HepG2 (cell line): ENCODE results near the gene HNRNPR. TPM values are rescaled to one million over a fixed set of nuclear protein-coding genes. Genes with fewer than 3 reads are reported as not detected.

ENCODE experiments used
- HNRNPL ChIP-seq: fragments of 200-400 bp; formaldehyde crosslinking; IDR thresholded peaks from 2 replicates; pipeline ENCODE4 v1.6.1; 2017; ENCODE audit warnings: mild to moderate bottlenecking, low read depth, low read length
- HNRNPUL1 ChIP-seq: fragments of 200-400 bp; formaldehyde crosslinking; IDR thresholded peaks from 2 replicates; pipeline ENCODE4 v1.6.1; 2017; ENCODE audit warnings: low read depth, mild to moderate bottlenecking, low read length, moderate library complexity
- KAT8 ChIP-seq: IDR thresholded peaks from 2 replicates; pipeline ENCODE4 v1.6.1; 2016; ENCODE audit warnings: missing genetic modification reagents, missing compliant biosample characterization
- MEIS2 ChIP-seq: sonication (generic); formaldehyde crosslinking; IDR thresholded peaks from 2 replicates; pipeline ENCODE4 v1.9.0; 2021; ENCODE audit warnings: mild to moderate bottlenecking, missing genetic modification reagents
- MLLT10 ChIP-seq: sonication (generic); formaldehyde crosslinking; IDR thresholded peaks from 2 replicates; pipeline ENCODE4 v1.4.0; 2020; ENCODE audit warnings: missing genetic modification reagents
- POLR2AphosphoS2 ChIP-seq: IDR thresholded peaks from 2 replicates; pipeline ENCODE4 v1.6.1; 2011; ENCODE audit warnings: low read depth, low read length, improper control_type of control experiment
- POLR2G ChIP-seq: fragments of 200-400 bp; formaldehyde crosslinking; IDR thresholded peaks from 2 replicates; pipeline ENCODE4 v1.6.1; 2018; ENCODE audit warnings: mild to moderate bottlenecking, low read depth, low read length, moderate library complexity
- SAP130 ChIP-seq: IDR thresholded peaks from 2 replicates; pipeline ENCODE4 v1.6.1; 2016; ENCODE audit warnings: low read depth
- TFDP2 ChIP-seq: sonication (generic); formaldehyde crosslinking; IDR thresholded peaks from 2 replicates; pipeline ENCODE4 v1.4.0; 2020; ENCODE audit warnings: missing genetic modification reagents
- ZHX2 ChIP-seq, 2 experiments: sonication (generic) in 1 of 2; formaldehyde crosslinking in 1 of 2; IDR thresholded peaks; 2 replicates each; pipeline versions ENCODE4 v1.6.1 to v1.9.0; 2014 to 2022; ENCODE audit warnings: antibody characterized with exemption in 1 of 2, borderline replicate concordance in 1 of 2, inconsistent platforms in 1 of 2, low read depth in 1 of 2, missing genetic modification reagents in 1 of 2
- polyA plus RNA-seq, 8 experiments: library from polyadenylated mRNA; depleted of rRNA in 3 of 8; stranded (reverse) in 7 of 8; unstranded in 1 of 8; fragments of >200 nt; fragmentation: Illumina TruSeq in 4 of 8; extraction: Trizol in 4 of 8; gene quantifications; 2 replicates each; pipeline versions ENCODE4 v1.2.1 to v1.2.3, GENCODE V29; 2011 to 2016; ENCODE audit warnings: low read depth in 4 of 8, missing spikeins in 1 of 8, mixed read lengths in 1 of 8; ENCODE audit not compliant: insufficient read depth in 1 of 8
- total RNA-seq, 5 experiments: library from RNA; depleted of rRNA; stranded (reverse); fragments of >200 nt; fragmentation: Illumina TruSeq; extraction: Trizol; gene quantifications; 2 replicates each; pipeline ENCODE4 v1.2.3, GENCODE V29; 2016; ENCODE audit warnings: low read depth in 1 of 5
- TF ChIP-seq, protein P1 (sequence below), 2 experiments: sonication (generic) in 1 of 2; formaldehyde crosslinking in 1 of 2; IDR thresholded peaks; 2 replicates each; pipeline versions ENCODE4 v1.5.1 to v1.6.1; 2011 to 2020; ENCODE audit warnings: borderline replicate concordance in 1 of 2, low read depth in 1 of 2, low read length in 1 of 2, mild to moderate bottlenecking in 1 of 2, missing genetic modification reagents in 1 of 2, moderate library complexity in 1 of 2
- TF ChIP-seq, protein P2 (sequence below): sonication (generic); formaldehyde crosslinking; IDR thresholded peaks from 2 replicates; pipeline ENCODE4 v1.4.0; 2020; ENCODE audit warnings: missing genetic modification reagents
- TF ChIP-seq, protein P3 (sequence below): sonication (generic); formaldehyde crosslinking; IDR thresholded peaks from 2 replicates; pipeline ENCODE4 v1.5.0; 2020; ENCODE audit warnings: mild to moderate bottlenecking, missing genetic modification reagents

HNRNPR gene
- total and polyA plus RNA-seq, 2 of the 13 experiments (the other 11 are each of a cell fraction or from before 2014, with no cell fraction given), result 133 to 216 TPM

- TF ChIP-seq ZHX2 (IDR thresholded peaks at IDR 0.05; ENCODE audit: low read depth) (no peak), ZHX2 (CRISPR knock-in tag; IDR thresholded peaks at IDR 0.05; ENCODE audit: borderline replicate concordance) (no peak), MEIS2 (peak; percentile 75; the same call in 1 of the 2 replicates), HNRNPUL1 (no peak), SAP130 (CRISPR knock-in tag) (peak; percentile 89), POLR2G (peak; percentile 66), TFDP2 (CRISPR knock-in tag) (peak; percentile 77; the same call in 1 of the 2 replicates), KAT8 (CRISPR knock-in tag) (peak; percentile 62; the same call in 1 of the 2 replicates), HNRNPL (peak; percentile 68; the same call in 1 of the 2 replicates), POLR2AphosphoS2 (no peak), MLLT10 (CRISPR knock-in tag) (no peak)
- TF ChIP-seq, protein P1, sequence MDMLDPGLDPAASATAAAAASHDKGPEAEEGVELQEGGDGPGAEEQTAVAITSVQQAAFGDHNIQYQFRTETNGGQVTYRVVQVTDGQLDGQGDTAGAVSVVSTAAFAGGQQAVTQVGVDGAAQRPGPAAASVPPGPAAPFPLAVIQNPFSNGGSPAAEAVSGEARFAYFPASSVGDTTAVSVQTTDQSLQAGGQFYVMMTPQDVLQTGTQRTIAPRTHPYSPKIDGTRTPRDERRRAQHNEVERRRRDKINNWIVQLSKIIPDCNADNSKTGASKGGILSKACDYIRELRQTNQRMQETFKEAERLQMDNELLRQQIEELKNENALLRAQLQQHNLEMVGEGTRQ (IDR thresholded peaks at IDR 0.05; ENCODE audit: low read depth, low read length), result no peak
- TF ChIP-seq, protein P1 (CRISPR knock-in tag; IDR thresholded peaks at IDR 0.05; ENCODE audit: borderline replicate concordance), result no peak
- TF ChIP-seq, protein P2, sequence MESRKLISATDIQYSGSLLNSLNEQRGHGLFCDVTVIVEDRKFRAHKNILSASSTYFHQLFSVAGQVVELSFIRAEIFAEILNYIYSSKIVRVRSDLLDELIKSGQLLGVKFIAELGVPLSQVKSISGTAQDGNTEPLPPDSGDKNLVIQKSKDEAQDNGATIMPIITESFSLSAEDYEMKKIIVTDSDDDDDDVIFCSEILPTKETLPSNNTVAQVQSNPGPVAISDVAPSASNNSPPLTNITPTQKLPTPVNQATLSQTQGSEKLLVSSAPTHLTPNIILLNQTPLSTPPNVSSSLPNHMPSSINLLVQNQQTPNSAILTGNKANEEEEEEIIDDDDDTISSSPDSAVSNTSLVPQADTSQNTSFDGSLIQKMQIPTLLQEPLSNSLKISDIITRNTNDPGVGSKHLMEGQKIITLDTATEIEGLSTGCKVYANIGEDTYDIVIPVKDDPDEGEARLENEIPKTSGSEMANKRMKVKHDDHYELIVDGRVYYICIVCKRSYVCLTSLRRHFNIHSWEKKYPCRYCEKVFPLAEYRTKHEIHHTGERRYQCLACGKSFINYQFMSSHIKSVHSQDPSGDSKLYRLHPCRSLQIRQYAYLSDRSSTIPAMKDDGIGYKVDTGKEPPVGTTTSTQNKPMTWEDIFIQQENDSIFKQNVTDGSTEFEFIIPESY (CRISPR knock-in tag), result 0 out of 2 replicates have a peak, but pooled peaks have one; percentile 7
- TF ChIP-seq, protein P3, sequence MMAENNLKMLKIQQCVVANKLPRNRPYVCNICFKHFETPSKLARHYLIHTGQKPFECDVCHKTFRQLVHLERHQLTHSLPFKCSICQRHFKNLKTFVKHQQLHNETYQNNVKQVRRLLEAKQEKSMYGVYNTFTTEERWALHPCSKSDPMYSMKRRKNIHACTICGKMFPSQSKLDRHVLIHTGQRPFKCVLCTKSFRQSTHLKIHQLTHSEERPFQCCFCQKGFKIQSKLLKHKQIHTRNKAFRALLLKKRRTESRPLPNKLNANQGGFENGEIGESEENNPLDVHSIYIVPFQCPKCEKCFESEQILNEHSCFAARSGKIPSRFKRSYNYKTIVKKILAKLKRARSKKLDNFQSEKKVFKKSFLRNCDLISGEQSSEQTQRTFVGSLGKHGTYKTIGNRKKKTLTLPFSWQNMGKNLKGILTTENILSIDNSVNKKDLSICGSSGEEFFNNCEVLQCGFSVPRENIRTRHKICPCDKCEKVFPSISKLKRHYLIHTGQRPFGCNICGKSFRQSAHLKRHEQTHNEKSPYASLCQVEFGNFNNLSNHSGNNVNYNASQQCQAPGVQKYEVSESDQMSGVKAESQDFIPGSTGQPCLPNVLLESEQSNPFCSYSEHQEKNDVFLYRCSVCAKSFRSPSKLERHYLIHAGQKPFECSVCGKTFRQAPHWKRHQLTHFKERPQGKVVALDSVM (CRISPR knock-in tag), result no peak
Measured at GRCh38 chr1:23367791-23368561, 23.9 kb upstream of the HNRNPR start (continued).
